A549 treated with Mapracorat at 1 μM for 4 hours (cell line): ENCODE measurements around the gene USPL1. TPM values are rescaled to one million over a fixed set of nuclear protein-coding genes. Genes with fewer than 3 reads are reported as not detected.

Experiments
- total RNA-seq: library from RNA; stranded (reverse); fragments of 200-300 nt; extraction: Qiagen RNA extraction; gene quantifications from 5 replicates; pipeline ENCODE4 v1.2.3, GENCODE V29; 2022

Gene USPL1
- 14.3 to 19.0 TPM (median 18.4 TPM) in 5 replicates for total RNA-seq

GRCh38 chr13:30617315-30618185, at the start of gene USPL1:
TSS of gene USPL1 (plus strand) at chr13:30617920. CDS start at chr13:30621141, 3,221 bp downstream.

Other genes starting within 250 kb of the USPL1 start
- not detected in 5 replicates for gene UBE2L5, start 195.4 kb upstream of the USPL1 start, total RNA-seq
- gene HMGB1, start 152.0 kb upstream of the USPL1 start, total RNA-seq = 532 to 842 TPM (median 567 TPM) in 5 replicates
- 6.7 to 10.3 TPM (median 9.6 TPM) in 5 replicates for gene ALOX5AP, start 117.6 kb downstream of the USPL1 start, total RNA-seq